HG03520 (cell line): ENCODE measurements around the gene SHE.

Experiments
- ATAC-seq: cut with Tn5 transposase; IDR thresholded peaks from one replicate; pipeline ENCODE4 v1.9.1; 2021; ENCODE audit warnings: mild to moderate bottlenecking, moderate library complexity; ENCODE audit not compliant: unreplicated experiment

The SHE gene

DNA sequence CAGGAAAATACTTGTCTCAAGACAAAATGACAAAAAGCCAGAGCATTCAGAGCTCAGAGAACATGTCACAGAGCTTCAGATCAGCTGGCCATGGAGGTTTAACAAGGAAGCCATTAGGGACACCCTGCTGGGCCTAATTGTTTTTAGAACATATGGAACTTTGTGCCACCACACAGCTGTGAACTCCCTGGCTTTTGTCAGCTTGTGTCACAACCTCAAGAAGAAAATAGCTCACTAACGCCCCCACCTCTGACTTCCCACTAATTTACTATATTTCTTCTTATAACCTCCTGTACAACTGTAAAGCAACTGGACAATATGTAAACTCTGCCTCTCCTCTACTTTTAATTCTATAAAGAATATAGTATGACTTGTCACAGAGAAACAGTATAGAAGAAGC lies 21.2 kb downstream of the SHE start:
- ATAC-seq: no peak

DNA sequence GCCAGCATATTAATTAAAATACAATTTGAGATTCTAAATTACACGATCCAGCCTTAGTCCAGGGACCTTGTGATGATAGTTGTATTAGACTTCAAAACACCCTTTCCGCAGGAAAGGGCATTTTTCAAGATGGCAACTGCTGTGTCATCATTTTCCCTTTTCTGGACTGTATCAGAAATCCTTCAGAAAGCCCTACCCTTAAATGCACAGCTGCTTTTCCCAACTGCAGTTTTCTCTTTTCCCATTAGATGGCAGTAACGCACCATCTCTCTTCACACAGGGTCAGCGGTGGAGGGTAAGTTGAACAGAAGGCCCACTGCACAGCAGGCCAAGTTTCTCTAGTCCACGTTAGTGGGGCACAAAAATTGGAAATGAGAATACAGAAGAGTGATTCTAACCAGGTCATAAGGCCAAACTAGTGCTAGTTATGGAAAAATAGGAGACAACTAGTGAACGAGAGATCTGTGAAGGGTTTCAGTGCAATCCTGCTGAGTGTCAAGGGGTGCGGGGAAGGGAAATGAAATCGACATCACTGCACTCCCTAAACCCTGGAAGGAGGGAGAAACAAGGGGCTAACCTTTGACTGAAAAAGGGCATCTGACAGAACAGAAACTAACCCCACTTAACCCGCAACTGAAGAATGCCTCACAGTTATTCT lies 22.3 kb downstream of the SHE start:
- ATAC-seq: no peak

DNA sequence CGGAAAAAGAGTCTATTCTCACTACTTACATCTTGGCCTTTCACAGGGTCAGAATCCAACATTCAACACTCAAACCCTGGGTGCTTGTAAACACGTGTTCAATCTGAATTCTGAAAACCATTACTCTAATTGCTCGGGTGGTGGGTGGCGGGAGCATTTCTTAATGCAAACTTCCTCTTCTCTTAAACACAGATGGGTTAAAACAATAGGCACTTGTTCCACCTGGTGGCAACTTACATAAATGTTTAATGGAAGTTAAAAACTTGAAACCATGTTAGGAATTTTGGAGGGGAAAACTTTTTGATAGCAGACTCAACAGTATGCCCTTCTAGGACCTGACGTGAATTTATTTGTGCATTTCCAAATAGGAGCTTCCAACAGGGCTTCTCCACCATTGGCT lies 23.6 kb downstream of the SHE start:
- no peak for ATAC-seq

DNA sequence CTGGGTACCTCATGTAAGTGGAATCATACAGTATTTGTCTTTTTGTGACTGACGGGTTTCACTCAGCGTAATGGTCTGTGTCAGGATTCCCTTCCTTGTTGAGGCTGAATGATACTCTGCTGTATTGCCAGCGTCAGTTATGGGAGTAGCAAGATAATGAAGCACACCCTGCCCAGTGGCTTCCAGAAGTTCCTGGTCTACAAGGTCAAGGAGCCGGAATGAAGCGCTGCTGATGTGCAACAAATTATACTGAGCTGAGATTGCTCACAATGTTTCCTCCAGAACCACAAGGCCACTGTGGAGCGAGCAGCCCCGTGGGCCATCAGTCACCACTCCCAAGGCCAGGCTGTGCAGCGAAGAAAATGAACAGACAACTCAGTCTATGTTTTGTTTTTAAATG lies 24.2 kb downstream of the SHE start:
- no peak for ATAC-seq

DNA sequence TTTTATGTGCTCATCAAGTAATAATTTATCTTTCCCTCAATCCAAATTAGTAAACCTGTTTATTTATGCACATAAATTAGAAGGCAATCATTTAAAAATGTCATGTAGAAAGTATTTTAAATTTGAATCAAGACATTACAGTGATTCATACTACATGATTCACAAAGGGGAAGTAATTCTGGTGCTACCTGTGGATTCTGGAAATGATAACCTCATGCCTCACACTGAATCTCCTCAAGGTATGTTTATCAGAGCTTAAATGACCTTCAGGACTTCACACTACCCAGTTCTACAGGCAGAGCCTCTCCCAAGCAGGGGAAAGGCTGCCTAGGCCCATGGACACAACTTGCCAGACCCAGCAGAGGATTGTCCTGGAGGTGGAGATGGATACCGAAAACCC lies 25.4 kb downstream of the SHE start:
- ATAC-seq: no peak

GRCh38 chr1:154474802-154475201 lies 27.4 kb downstream of the SHE start:
- ATAC-seq: no peak

GRCh38 chr1:154471304-154471703 lies 30.9 kb downstream of the SHE start:
- no peak for ATAC-seq

DNA sequence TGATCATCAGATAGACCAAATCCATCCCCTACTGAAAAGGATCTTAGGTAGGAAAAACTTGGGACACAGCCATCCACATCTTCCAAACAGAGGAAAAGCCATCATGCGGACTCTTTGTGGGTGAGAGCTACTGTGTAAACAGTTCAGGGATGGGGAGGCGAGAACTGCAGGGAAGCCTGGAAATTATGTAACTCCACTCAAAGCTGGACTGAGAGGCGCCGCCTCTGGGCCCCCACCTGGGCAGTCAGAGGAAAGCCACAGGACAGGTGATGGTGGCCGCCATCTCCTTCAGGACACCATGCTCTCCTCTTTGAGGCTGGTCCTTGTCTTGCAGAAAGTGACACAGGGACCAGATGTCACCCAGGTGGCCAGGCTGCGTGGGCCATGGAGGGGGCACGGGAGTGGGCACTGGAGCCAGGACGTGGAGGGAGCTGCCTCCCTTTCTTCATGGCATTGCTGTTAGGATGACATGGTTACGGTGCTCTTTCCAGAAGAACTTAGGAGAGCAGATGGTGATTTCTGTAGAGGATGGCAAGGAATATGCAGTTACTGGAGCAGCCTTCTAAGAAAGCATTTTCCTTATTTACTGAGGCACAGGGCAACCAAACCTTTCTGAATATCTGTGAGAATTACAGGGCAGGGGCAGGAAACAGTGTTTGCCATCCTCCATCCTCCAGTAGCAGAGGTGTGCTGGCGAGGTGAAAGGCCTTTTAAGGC lies 32.2 kb downstream of the SHE start:
- no peak for ATAC-seq

DNA sequence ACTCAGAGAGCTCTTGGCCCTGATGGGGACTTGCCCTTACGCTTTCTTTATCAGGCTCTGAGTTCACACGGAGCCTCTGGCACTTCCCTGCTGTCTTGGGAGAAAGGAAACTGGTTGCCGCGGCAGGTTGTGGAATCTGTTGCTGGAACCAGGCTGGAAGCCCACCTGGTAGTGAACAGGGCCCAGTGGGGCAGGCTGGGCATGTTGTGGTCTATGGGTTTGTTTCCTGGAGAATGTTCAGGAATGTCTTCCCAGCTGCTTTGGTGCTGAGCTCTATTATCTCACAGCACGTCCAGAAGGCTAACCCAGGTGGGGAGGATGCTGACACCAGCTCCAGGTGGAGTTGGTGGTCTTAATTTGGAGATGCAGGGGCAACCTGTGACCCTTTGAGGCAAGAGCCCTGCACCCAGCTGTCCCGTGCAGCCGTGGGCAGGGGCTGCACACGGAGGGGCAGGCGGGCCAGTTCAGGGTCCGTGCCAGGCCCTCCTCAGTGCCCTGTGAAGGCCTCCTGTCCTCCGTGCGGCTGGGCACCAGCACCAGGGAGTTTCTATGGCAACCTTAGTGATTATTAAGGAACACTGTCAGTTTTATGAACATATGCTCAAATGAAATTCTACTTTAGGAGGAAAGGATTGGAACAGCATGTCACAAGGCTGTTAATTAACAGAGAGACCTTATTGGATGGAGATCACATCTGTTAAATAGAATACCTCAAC lies 33.5 kb downstream of the SHE start:
- no peak for ATAC-seq

DNA sequence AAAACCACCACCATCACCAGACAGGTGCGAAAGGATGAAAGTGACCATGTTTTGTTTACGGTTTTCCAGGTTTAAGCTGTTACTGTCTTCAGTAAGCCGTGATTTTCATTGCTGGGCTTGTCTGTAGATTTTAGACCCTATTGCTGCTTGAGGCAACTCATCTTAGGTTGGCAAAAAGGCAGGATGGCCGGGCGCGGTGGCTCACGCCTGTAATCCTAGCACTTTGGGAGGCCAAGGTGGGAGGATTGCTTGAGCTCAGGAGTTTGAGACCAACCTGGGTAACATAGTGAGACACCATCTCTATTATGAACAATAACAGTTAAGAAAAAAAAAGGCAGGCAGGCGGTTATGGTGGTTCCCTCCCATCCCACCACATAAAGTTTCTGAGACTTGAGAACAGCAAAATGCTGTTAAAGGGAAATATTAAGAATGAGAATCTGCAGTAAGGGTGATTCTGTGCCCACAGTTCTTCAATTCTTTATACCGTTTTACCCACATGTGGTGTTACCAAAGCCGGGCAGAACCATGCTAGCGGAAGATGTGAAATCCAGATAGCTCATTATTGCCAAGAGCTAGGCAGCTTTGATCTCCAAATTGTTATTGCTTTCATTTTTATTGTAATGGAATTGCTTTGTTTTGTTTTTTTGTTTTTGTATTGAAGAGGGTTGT lies 34.6 kb downstream of the SHE start:
- no peak for ATAC-seq

DNA sequence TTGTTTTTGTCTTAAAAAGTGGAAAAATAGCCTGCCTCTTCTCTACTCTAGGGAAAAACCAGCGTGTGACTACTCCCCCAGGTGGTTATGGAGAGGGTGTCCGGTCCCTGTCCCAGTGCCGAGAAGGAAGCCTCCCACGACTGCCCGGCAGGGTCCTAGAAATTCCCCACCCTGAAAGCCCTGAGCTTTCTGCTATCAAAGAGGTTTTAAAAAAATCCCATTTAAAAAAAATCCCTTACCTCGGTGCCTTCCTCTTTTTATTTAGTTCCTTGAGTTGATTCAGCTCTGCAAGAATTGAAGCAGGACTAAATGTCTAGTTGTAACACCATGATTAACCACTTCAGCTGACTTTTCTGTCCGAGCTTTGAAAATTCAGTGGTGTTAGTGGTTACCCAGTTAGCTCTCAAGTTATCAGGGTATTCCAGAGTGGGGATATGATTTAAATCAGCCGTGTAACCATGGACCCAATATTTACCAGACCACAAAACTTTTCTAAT lies 35.2 kb downstream of the SHE start:
- no peak for ATAC-seq

GRCh38 chr1:154466206-154466605 lies 36.0 kb downstream of the SHE start:
- ATAC-seq: no peak

DNA sequence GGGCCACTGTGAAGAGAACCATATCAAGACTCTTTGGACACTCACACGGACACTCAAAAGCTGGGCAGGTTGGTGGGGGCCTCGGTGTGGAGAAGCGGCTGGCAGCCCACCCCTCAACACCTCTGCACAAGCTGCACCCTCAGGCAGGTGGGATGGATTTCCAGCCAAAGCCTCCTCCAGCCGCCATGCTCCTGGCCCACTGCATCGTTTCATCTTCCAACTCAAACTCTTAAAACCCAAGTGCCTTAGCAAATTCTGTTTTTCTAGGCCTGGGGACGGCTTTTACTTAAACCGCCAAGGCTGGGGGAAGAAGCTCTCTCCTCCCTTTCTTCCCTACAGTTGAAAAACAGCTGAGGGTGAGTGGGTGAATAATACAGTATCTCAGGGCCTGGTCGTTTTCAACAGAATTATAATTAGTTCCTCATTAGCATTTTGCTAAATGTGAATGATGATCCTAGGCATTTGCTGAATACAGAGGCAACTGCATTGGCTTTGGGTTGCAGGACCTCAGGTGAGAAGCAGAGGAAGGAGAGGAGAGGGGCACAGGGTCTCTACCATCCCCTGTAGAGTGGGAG lies 36.5 kb downstream of the SHE start:
- ATAC-seq: no peak

- ATAC-seq: no peak
Observed at GRCh38 chr1:154463512-154463990, 38.7 kb downstream of the SHE start.

- ATAC-seq: no peak
Observed at GRCh38 chr1:154460695-154461260, 41.4 kb downstream of the SHE start.

DNA sequence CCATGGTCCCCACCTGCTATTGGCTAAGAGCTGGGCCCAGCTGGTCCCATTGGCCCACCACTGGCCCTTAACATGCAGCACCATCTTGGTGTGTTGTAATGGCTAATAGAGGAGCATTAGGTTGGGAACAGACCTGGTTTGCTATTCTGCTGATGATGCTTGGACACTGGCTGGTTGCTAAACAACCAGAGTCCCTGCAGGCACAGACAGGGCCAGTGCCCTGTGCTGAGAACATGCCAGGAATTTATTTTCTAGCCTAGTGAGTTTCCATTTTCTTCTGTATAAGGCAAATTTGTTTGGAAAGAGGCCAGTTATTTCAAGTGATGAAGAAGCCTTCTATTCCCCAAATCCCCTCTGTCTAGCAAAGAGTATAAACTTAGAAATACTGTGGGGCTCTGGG lies 43.1 kb downstream of the SHE start:
- no peak for ATAC-seq

DNA sequence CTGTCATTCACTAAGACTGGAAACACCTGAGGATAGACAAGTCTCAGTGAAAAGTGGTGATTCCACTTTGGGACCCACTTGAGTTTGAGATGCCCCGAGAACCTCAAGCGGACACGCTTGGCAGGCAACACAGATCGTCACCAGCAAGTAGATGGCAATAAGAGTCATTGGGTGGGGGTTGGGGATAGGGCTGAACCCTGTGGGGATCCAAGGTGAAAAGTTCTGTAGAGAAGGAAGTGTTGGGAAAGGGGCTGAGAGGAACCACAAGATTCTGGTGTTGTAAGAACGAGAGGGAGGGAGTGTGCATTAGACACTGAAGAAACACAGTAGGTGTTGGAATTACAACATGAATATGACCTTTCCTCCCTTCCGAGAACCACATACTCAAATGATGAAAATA lies 45.6 kb downstream of the SHE start:
- no peak for ATAC-seq

- no peak for ATAC-seq
Observed at GRCh38 chr1:154454386-154455120, 47.7 kb downstream of the SHE start.

DNA sequence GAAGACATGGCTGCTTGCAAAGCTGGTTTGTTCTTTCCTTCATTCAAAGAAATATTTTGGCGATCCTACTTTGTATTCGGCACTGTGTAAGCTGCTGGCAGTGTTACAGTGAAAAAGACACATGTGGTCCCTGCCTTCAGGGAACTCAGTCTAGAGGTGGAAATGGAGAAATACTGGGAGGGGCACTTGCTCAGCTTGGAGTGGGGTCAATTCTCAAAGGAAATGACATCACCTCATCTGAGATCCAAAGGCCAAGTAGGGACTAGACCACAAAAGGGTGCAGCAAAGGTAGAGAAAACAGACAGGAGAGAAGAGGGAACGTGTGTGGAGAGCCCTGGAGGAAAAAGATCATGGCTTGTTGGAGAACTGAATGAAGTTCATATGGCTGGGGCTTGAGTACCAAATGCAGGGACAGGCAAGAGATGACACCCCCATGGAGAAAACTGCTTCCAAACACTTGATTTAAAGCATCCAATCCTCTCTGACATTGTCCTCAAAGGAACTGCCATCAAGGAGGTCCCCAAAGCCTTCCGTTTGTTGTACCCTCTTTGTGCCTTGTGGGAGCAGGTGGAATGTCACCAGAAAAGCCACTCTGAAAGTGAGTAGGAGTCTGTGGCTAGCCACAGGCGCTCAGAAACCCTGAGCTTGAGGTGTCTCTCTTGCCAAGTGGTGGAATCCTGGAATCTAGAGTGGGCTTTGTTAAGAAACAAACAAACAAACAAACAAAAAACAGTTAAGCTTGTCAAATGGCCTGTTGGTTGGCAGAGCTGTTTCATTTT lies 48.4 kb downstream of the SHE start:
- no peak for ATAC-seq
